Measurements from ENCODE around the gene UBL5. TPM values are rescaled to one million over a fixed set of nuclear protein-coding genes. Genes with fewer than 3 reads are reported as not detected.
A peak's percentile ranks its signal among the peaks of the same experiment; 100 is the strongest.
"Not testable (repeated sequence)": the region's sequence is repeated elsewhere in the genome, so short reads cannot be mapped to it uniquely, and the experiment has no call there.

Gene UBL5
- total and polyA plus RNA-seq, 7 experiments from 2014 or later: 182 to 717 (median 199) TPM

- H3K9me3 ChIP-seq (ENCODE audit: control insufficient read depth in 2 of 3, low read length in 3 of 3): peaks cover 0 to 3% (median 0%) of the 10 kb centered on the region in 3 experiments
- H3K4me1 ChIP-seq (ENCODE audit: control insufficient read depth in 2 of 2, insufficient read depth in 2 of 2, low read length in 2 of 2): peaks cover 10 to 11% of the 10 kb centered on the region in 2 donors
- intact Hi-C loops (cut with micrococcal nuclease): no loop called here
- no peak overlapping the region for H3K4me3 Mint-ChIP-seq
- peaks cover 0 to 66% (median 11%) of the 10 kb centered on the region in 3 experiments for H3K36me3 ChIP-seq (ENCODE audit: control insufficient read depth in 2 of 3, insufficient read depth in 3 of 3, low read length in 3 of 3)
- no peak for ATAC-seq
- H3K36me3 Mint-ChIP-seq: peaks cover 10 to 37% (median 17%) of the 10 kb centered on the region in 5 donors
- CTCF ChIA-PET: no interaction called here
- peaks cover 15 to 32% (median 28%) of the 10 kb centered on the region in 7 donors for H3K4me1 Mint-ChIP-seq
- DNase-seq: no peak
- H3K27me3 ChIP-seq (ENCODE audit: control insufficient read depth in 2 of 2, insufficient read depth in 2 of 2, low read length in 2 of 2): no peaks in the 10 kb centered on the region
- no peak overlapping the region for H3K27ac ChIP-seq (ENCODE audit: low read depth, low read length)
- H3K4me3 ChIP-seq (ENCODE audit: low read length): no peak overlapping the region
- no peaks in the 10 kb centered on the region for H3K27me3 Mint-ChIP-seq
- POLR2A ChIA-PET: interaction anchor here (0.7 to 2.1 kb wide), 2 partner anchors 12 to 541 kb away, joined by 3 to 7 read pairs; partner anchors contain the start of genes TYK2 and UBL5
- H3K9me3 Mint-ChIP-seq: peaks cover 0 to 2% (median 0%) of the 10 kb centered on the region in 11 donors
- no peak overlapping the region for H3K27ac Mint-ChIP-seq
These were observed 11.7 kb downstream of the UBL5 start for GRCh38 chr19:9839415-9839814.

DNA sequence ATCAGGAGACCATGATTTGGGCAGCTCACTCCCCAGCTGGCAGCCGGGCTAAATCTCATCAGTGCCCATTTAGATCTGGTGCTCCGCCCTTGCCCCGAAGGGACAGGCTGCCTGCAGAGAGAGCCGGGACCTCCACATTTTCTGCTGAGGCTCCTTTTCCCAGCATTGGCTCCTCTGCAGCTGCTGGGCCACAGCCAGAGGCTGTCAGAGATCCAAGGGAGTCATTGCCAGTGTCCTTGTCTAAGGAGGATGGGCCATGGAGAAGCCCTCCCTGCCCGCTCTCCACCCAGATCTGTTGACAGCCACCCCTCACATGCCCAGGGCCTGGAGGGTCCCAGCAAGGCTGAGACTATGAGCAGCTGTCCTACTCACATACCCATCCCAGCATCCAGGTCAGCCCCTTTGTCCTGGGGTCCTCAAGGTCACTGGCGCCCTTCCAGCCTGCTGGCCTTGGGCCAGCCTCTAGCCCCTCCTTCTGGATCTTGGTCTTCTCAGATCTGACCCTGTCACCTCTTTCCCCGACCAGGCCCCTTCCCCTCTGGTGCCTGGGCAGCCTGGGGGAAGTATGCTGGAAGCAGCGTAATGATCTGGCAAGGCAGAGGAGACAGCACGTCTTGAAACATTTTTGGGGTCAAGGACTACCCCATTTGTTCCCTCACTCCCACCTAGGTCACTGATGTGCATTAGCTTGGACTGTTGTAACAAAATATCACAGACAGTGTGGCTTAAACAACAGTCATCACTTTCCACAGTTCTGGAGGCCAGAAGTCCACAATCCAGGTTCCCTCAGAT lies 15.3 kb downstream of the UBL5 start:
- Mint-ChIP-seq H3K27me3 (no peaks in the 10 kb centered on the region), H3K36me3 (peaks cover 10 to 52% (median 20%) of the 10 kb centered on the region in 5 donors), H3K4me1 (peaks cover 17 to 43% (median 24%) of the 10 kb centered on the region in 7 donors), H3K27ac (peak overlapping the region in 1 of 9 donors; percentile 70), H3K4me3 (no peak overlapping the region), H3K9me3 (peaks cover 0 to 2% (median 0%) of the 10 kb centered on the region in 11 donors)
- intact Hi-C loops (cut with micrococcal nuclease): no loop called here
- H3K9me3 ChIP-seq (ENCODE audit: control insufficient read depth in 2 of 3, low read length in 3 of 3): peaks cover 0 to 3% (median 0%) of the 10 kb centered on the region in 3 experiments
- H3K36me3 ChIP-seq (ENCODE audit: control insufficient read depth in 2 of 3, insufficient read depth in 3 of 3, low read length in 3 of 3): peaks cover 0 to 98% (median 15%) of the 10 kb centered on the region in 3 experiments
- no peaks in the 10 kb centered on the region for H3K27me3 ChIP-seq (ENCODE audit: control insufficient read depth in 2 of 2, insufficient read depth in 2 of 2, low read length in 2 of 2)
- POLR2A ChIA-PET: interaction anchor here (1.1 kb wide), 1 partner anchor 15 kb away, joined by 3 read pairs; no protein-coding TSS in a partner anchor
- H3K4me1 ChIP-seq (ENCODE audit: control insufficient read depth in 2 of 2, insufficient read depth in 2 of 2, low read length in 2 of 2): no peaks in the 10 kb centered on the region
- DNase-seq (no peak), ATAC-seq (no peak)
- H3K27ac ChIP-seq (ENCODE audit: low read depth, low read length): no peak overlapping the region
- no peak overlapping the region for H3K4me3 ChIP-seq (ENCODE audit: low read length)
- CTCF ChIA-PET: no interaction called here

DNA sequence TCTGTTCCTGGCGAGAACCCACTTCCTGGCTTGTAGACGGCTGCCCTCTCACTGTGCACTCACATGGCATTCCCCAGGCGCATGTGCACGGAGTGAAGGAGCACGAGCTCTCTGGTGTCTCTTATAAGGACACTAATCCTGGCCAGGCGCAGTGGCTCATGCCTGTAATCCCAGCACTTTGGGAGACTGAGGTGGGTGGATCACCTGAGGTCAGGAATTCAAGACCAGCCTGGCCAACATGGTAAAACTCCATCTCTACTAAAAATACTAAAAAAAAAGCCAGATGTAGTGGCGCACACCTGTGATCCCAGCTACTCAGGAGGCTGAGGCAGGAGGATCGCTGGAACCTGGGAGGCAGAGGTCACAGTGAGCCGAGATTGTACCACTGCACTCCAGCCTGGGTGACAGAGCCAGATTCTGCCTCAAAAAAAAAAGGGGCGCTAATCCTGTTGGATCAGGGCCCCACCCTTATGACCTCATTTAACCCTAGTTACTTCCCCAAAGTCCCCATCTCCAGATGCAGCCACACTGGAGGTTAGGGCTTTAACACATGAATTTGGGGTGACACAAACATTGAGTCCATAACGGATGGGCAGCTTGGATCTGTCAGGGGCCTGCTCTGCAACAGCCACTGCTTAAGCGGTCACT lies 16.0 kb downstream of the UBL5 start:
- H3K4me3 ChIP-seq (ENCODE audit: low read length); H3K4me3 Mint-ChIP-seq; H3K27ac ChIP-seq (ENCODE audit: low read depth, low read length); H3K9me3 Mint-ChIP-seq; DNase-seq; H3K4me1 ChIP-seq (ENCODE audit: control insufficient read depth in 2 of 2, insufficient read depth in 2 of 2, low read length in 2 of 2); H3K27ac Mint-ChIP-seq; H3K27me3 Mint-ChIP-seq; ATAC-seq; intact Hi-C loops (cut with micrococcal nuclease); H3K27me3 ChIP-seq (ENCODE audit: control insufficient read depth in 2 of 2, insufficient read depth in 2 of 2, low read length in 2 of 2); CTCF ChIA-PET; H3K9me3 ChIP-seq (ENCODE audit: control insufficient read depth in 2 of 3, low read length in 3 of 3): not testable (repeated sequence)
- peaks cover 16 to 40% (median 22%) of the 10 kb centered on the region in 7 donors for H3K4me1 Mint-ChIP-seq
- POLR2A ChIA-PET: interaction anchor here (0.6 to 1.1 kb wide), 2 partner anchors 14 to 18 kb away, joined by 3 read pairs; no protein-coding TSS in a partner anchor
- peaks cover 0 to 98% (median 15%) of the 10 kb centered on the region in 3 experiments for H3K36me3 ChIP-seq (ENCODE audit: control insufficient read depth in 2 of 3, insufficient read depth in 3 of 3, low read length in 3 of 3)
- H3K36me3 Mint-ChIP-seq: peaks cover 10 to 51% (median 20%) of the 10 kb centered on the region in 5 donors

GRCh38 chr19:9847087-9847671 lies 19.5 kb downstream of the UBL5 start:
- CTCF ChIA-PET: interaction anchor here (0.9 to 2.6 kb wide), 3 partner anchors 11 to 70 kb away, joined by 3 to 13 read pairs (median 12); no protein-coding TSS in a partner anchor
- Histone ChIP-seq H3K36me3 (ENCODE audit: control insufficient read depth in 2 of 3, insufficient read depth in 3 of 3, low read length in 3 of 3) (peaks cover 0 to 95% (median 10%) of the 10 kb centered on the region in 3 experiments), H3K9me3 (ENCODE audit: control insufficient read depth in 2 of 3, low read length in 3 of 3) (peaks cover 0 to 3% (median 0%) of the 10 kb centered on the region in 3 experiments), H3K27me3 (ENCODE audit: control insufficient read depth in 2 of 2, insufficient read depth in 2 of 2, low read length in 2 of 2) (no peaks in the 10 kb centered on the region), H3K4me3 (ENCODE audit: low read length) (no peak overlapping the region), H3K27ac (ENCODE audit: low read depth, low read length) (no peak overlapping the region), H3K4me1 (ENCODE audit: control insufficient read depth in 2 of 2, insufficient read depth in 2 of 2, low read length in 2 of 2) (no peaks in the 10 kb centered on the region)
- peak overlapping the region in 3 of 9 donors; percentile 65 to 73 (median 70) for H3K27ac Mint-ChIP-seq
- peaks cover 0 to 2% (median 0%) of the 10 kb centered on the region in 11 donors for H3K9me3 Mint-ChIP-seq
- no peak for DNase-seq
- peak overlapping the region in 1 of 10 donors; percentile 56 for H3K4me3 Mint-ChIP-seq
- peak; percentile 47 for ATAC-seq
- POLR2A ChIA-PET: interaction anchor here (0.6 to 1.9 kb wide), 2 partner anchors 19 to 20 kb away, joined by 6 to 7 read pairs; partner anchors contain the start of gene UBL5
- no peaks in the 10 kb centered on the region for H3K27me3 Mint-ChIP-seq
- intact Hi-C loops (cut with micrococcal nuclease): loop anchor here in 1 of 2 donors (5.0 kb wide), 1 partner anchor 155 kb away; no protein-coding TSS in a partner anchor
- peaks cover 3 to 35% (median 15%) of the 10 kb centered on the region in 5 donors for H3K36me3 Mint-ChIP-seq
- H3K4me1 Mint-ChIP-seq: peaks cover 3 to 49% (median 25%) of the 10 kb centered on the region in 7 donors

DNA sequence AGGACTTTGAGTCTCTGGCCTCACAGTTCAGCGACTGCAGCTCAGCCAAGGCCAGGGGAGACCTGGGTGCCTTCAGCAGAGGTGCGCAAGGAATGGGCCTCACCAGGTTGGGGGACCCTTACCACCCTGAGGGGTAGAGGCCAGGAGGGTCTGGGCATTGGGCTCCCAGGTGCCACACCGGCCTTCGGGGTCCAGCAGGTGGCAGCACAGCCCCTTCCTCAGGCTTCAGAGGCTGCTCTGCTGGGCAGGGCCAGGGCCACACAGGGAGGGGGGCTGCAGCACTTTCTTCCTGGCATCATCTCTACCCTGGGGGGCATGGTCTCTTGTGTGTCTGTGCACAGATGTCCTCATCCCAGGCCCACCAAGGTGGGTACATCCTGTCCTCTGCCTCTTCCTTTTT lies 20.3 kb downstream of the UBL5 start:
- CTCF ChIA-PET: interaction anchor here (2.2 to 2.6 kb wide), 2 partner anchors 10 to 68 kb away, joined by 12 to 13 read pairs; no protein-coding TSS in a partner anchor
- Histone ChIP-seq H3K4me1 (ENCODE audit: control insufficient read depth in 2 of 2, insufficient read depth in 2 of 2, low read length in 2 of 2) (no peaks in the 10 kb centered on the region), H3K9me3 (ENCODE audit: control insufficient read depth in 2 of 3, low read length in 3 of 3) (peaks cover 0 to 3% (median 0%) of the 10 kb centered on the region in 3 experiments), H3K27ac (ENCODE audit: low read depth, low read length) (peak overlapping the region; percentile 16), H3K4me3 (ENCODE audit: low read length) (no peak overlapping the region), H3K27me3 (ENCODE audit: control insufficient read depth in 2 of 2, insufficient read depth in 2 of 2, low read length in 2 of 2) (no peaks in the 10 kb centered on the region), H3K36me3 (ENCODE audit: control insufficient read depth in 2 of 3, insufficient read depth in 3 of 3, low read length in 3 of 3) (peaks cover 0 to 86% (median 10%) of the 10 kb centered on the region in 3 experiments)
- H3K36me3 Mint-ChIP-seq: peaks cover 3 to 31% (median 13%) of the 10 kb centered on the region in 5 donors
- H3K4me1 Mint-ChIP-seq: peaks cover 11 to 57% (median 31%) of the 10 kb centered on the region in 7 donors
- ATAC-seq: peak; percentile 65
- intact Hi-C loops (cut with micrococcal nuclease): loop anchor here (1.0 to 5.0 kb wide), 3 partner anchors 15 to 154 kb away; no protein-coding TSS in a partner anchor
- peak overlapping the region in 2 of 9 donors; percentile 65 to 70 for H3K27ac Mint-ChIP-seq
- peak in 8 of 9 donors; percentile 25 to 54 (median 46) for DNase-seq
- POLR2A ChIA-PET: interaction anchor here (0.6 to 1.9 kb wide), 3 partner anchors 19 to 67 kb away, joined by 4 to 7 read pairs (median 6); partner anchors contain the start of gene UBL5
- H3K4me3 Mint-ChIP-seq: no peak overlapping the region
- peaks cover 0 to 2% (median 0%) of the 10 kb centered on the region in 11 donors for H3K9me3 Mint-ChIP-seq
- H3K27me3 Mint-ChIP-seq: no peaks in the 10 kb centered on the region

Data from naive thymus-derived CD4-positive, alpha-beta T cell (primary cell).